Inflammatory macrophage treated with lipopolysaccharide for 1 hour (primary cell): ENCODE measurements around the gene SRRM2.

ENCODE experiments used
- DNase-seq, 2 donors: peaks; one replicate each; pipeline ENCODE4 v3.0.0-alpha.2; 2020 to 2022

The SRRM2 gene

GRCh38 chr16:2765462-2766404 lies 13.3 kb downstream of the SRRM2 start:
- DNase-seq, result no peak

GRCh38 chr16:2766430-2767139 lies 14.1 kb downstream of the SRRM2 start:
- no peak for DNase-seq

- no peak for DNase-seq
Observed at GRCh38 chr16:2767140-2767731, 14.8 kb downstream of the SRRM2 start.

GRCh38 chr16:2767891-2768290 lies 15.5 kb downstream of the SRRM2 start:
- DNase-seq, result no peak

DNA sequence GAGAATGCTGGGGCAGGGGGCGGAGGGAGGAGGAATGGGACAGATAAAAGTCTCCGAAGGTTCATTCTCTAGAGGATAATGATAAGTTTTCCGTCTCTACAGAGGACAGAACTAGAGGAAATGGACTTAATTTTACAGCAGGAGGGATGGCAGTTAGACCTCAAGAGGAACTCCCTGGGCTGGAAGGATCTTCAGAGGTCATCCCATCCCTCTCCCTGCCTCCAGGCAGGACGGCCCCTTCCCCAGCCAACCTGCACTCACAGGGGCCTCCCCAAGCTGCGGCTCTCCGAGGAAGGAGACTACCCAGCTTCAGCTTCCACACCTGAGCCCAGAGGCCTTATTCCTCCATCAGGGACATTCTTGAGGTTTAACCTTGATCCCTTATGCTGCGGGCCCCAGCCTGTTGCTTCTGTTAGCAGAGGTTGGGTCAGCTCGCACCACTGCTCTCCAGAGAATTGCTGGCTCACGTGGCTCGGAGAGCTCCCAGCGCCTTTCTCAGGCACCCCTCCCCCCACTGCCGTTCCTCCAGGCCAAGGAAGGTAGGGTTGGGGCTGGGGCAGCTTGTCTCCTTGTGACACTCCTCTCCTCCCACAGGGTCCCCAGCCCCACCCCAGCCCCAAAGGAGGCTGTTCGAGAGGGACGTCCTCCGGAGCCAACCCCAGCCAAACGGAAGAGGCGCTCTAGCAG lies 16.1 kb downstream of the SRRM2 start:
- no peak for DNase-seq

DNA sequence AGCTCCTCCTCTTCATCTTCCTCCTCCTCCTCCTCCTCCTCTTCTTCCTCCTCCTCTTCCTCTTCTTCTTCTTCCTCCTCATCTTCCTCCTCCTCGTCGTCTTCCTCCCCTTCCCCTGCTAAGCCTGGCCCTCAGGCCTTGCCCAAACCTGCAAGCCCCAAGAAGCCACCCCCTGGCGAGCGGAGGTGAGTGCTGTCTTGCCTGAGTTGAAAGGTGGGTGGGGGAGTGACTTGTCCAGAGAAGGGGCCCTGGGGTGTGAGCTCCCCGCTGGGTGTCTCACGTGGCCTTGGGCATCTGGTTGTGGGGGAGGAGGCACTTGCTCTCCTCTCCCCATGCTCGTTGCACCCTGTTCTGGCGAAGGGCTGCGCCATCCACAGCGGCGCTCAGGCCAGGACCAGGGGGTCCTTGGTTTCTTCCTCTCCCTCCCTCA lies 16.7 kb downstream of the SRRM2 start:
- no peak for DNase-seq

DNA sequence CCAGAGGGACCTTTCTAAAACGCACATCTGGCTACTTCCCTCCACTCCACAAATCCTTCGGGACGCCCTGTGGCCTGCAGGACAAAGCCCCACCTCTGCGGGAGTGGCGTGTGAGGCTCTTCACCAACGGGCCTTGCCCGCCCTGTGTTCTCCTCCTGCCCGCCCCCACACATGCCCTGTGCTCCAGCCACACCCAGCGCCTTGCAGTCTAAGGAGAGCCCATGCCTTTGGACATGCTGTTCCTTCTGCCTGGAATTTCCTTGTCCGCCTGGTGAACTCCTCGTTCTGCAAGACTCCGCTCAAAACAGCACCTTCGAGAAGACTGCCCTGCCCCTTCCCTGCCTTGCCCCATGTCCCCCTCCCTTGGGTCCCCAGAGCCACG lies 17.2 kb downstream of the SRRM2 start:
- DNase-seq, result peak in 1 of 2 donors; percentile 37

GRCh38 chr16:2770057-2770951 lies 17.9 kb downstream of the SRRM2 start:
- DNase-seq, result peak in 1 of 2 donors; percentile 60

DNA sequence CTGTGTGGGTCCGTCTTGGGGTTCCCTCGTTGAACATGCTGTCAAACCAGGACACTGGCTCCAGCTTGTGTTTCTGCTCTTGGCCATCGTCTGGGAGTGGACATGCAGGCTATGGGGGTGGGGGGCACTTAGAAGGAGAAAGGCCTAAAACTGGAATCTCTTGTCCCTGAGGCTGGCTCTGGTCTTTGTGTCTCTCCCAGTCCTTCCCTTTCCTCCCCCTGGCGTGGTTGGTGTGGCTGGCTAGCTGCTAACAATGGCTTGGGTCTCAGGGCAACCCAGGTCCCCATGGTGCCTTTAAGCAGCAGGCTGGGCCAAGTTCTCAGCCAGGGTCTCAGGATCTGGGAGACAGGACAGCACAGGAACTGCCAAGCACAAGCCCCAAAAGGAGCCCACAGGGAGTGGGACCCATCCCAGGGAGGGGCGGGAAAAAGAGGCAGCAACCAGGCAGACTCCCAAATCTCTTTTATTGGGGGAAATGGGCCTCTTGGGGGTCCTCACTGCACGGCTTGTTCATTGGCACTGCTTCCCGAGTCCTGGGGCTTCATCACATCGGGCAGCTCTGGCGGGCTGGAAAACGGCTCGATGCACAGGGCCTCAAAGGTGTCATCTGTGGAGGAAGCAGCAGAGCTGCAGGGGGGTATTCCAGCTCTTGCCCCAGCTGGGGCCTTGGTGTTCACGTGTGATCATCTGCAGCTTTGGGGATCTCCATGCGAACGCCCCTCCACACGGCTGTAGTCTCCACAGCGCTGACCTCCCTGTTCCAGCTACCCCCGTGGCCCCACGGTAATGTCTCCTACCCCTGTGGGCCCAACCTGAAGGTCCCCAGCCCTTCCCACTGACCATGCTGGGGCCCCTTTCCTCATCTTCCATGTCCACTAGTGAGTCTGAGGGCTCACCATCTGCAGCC lies 19.3 kb downstream of the SRRM2 start:
- no peak for DNase-seq

DNA sequence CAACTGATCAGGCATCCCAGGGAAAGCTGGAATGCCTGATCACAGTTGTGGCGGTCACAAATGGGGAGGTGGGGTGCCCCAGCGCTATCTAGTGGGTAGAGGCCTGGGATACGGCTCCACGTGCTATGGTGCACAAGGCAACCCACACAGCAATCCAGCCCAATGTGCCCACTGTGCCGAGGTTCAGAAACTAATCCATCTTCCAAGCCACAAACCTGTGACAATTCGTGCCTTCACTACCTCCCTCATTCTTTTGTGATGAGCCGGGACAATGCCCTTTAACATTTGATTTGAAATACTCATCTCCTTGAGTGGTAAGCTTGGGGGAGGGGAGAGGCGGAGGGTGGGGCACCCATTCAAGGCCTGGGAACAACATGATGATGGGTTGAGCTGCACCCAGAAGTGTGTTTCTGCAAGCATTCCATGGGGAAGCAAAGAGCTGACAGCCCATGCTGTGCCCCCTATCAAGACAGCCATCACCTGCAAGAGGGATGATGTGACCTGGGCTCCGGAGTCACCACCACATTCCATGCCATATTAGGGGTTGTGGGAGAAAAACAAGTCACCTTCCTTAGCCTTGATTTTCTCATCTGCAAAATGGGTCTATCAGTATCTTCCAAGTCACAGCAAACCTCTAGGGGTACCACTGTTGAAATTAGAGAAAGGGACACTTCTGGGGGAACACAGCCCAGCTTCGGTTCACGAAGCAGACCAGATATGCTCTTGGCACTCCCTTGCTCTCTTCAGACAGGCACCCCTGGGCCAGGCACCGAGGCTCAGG lies 20.9 kb downstream of the SRRM2 start:
- no peak for DNase-seq

DNA sequence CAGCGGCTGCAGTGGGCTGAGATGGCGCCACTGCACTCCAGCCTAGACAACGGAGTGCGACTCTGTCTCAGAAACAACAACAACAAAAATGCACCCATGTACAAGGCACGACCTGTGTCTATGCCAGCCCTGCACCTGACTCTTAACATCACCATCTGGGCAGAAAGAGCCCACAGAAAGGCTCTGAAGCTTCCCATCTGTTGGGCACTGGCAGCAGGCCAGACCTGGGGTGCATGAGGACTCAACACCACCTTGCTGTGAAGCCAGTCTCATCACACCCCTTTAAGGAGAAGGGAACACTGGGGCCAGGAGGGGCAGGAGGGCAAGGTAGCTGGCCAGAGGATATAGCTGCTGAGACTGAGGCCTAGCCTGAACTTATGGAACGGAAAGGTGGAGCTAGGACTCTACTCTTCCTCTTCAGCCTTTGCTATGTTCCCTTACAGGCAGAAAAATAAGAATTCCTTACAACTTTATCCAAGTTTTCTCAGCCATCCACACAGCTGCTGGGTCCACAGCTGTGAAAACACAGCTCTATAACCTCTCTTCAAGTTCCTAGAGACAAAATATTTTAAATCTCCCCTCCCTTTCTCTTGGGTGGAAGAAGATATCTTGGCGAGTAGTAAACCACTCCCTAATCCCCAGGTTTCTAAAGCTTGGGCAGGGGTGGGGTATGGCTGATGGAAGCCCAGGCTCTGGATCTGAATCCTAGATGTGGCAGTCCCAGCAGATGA lies 21.9 kb downstream of the SRRM2 start:
- DNase-seq, result no peak

GRCh38 chr16:2775131-2775716 lies 22.8 kb downstream of the SRRM2 start:
- peak; percentile 31 to 50 for DNase-seq

GRCh38 chr16:2775765-2776499 lies 23.5 kb downstream of the SRRM2 start:
- DNase-seq, result no peak

DNA sequence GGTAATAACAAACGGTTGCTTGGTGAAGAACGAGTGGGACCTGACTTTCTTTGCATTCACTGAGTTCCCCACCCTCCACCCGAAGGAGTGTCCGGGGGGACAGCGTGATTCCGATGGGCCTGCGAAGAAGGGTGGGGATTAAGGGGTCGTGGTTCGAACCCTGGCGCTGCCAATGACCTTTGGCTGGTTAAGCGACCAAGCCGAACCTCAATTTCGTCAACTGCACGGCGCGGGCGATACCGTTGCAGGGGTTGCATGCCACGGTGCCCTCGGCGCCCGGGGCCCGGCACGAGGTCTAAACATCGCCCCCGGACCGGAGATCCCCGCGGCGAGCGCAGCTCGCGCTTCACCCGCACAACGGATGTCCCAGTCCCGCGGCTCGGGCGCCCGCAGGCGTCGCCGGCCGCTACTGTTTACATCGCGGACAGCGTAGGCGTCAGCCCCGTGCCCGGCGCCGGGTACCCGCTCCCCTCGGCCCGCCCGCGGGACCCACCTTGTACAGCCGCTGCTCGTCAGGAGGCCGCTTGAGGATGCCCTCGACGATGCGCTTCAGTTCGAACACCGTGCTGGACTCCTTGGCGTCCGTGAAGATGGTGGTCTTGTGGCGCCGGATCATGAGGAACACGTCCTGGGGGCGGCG lies 24.2 kb downstream of the SRRM2 start:
- peak; percentile 15 to 40 for DNase-seq

DNA sequence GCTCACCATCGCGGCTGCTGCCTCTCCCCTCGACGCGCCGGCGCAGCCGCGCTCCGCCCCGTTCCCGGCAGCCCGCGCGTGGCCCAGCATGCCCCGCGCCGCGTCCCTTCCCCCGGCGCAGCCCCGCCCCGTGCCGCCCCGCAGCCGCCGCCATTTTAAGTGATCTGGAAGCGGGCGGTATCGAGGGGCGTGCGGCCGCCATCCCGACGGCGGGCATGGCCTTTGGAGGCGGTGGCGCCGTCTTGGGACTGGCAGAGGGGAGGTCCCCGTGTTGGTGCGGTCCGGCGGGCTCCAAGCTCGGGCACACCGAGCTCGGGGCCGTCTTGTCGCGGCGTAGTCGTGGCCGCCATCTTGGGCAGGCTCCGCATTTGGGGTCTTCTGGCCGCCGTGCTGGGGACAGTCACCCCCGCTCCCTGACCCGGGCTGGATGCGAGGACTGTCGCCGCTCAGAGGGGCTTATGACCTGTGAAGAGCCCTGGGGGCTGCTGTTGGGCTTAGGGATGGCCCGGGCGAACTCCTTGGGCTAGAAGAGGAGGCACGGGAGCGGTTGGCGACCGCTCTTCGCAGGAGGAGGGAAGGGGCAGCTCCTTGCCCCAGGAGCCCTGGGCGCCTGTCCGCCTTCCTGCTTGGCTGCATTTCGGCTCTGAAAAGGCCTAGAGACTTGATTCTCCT lies 24.9 kb downstream of the SRRM2 start, which contains the start of gene ELOB:
Gene ELOB (minus strand): TSS at position 50 of the 672 bp plus-strand sequence. CDS start 41 bp downstream, at position 9.
- peak; percentile 80 to 90 for DNase-seq

DNA sequence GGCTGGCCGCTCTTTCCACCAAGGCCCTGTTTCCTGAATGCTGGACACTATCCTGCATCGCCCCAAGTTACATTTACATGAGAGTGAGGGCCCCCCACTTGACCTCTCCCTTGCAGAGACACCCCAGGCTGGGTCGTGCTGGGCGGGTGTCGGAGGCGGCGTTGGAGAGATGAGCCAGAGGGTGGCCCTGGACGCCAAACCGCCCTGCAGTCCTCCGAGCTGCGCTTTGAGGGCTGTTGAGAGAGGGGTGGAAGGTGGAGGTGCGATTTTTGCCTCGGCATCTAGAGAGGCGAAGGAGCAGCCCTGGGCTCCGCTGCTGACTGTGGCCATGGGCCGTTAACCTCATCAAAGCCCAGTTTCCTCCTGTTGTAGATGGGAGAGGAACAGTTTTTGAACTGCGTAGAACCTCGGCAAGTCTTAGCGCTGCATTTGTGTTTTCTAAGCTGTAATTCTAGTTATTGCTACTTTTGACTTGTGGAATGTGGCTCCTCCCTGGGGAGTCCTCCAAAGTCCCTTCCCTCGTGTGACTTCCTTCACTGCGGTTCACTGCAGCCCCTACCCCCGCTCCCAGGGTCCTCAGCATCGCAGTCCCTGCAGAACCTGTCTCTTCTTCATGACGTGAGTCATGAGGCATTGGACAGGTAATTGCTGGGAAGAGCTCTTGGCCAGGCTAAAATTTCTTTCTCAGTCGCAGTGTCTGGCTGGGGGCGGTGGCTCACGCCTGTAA lies 25.6 kb downstream of the SRRM2 start:
- DNase-seq, result peak in 1 of 2 donors; percentile 16
